CMK (cell line): Measurements from ENCODE around the gene USP5.
"Not testable (repeated sequence)": the region's sequence is repeated elsewhere in the genome, so short reads cannot be mapped to it uniquely, and the experiment has no call there.

Source experiments
- DNase-seq: peaks from one replicate; pipeline ENCODE4 v3.0.0-alpha.2; 2010; ENCODE audit warnings: low read depth

The USP5 gene

DNA sequence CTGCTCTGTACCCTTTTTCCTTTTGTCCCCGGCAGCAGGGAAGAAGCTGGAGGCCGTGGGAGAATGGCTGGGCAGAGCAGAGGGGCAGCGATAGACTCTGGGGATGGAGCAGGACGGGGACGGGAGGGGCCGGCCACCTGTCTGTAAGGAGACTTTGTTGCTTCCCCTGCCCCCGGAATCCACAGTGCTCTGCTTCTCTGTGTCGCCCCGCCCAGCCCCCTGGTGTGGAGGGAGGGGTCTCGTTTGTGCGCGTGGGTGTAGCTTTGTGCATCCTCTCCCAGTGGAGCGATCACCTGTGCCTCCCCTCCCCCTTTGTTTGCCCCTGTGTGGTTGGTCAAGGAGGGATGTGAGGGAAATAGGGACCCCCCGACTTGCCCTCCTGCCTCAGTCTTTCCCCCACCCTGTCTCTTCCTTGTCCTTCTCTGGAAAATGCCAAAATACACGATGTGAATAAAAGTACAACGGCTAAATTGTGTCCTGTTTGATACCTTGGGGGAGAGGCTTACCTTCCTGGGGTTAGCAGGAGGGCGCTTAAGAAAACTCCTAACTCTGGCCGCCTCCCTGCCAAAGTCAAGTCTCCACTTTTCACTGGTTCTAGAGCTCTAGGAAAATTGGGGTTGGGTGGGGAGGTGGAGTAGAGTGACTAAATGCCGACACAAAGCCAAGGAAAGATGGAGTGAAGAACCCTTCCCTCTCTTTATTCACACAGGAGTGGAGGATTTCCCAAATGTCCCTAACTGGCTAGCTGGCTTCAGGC lies 14.4 kb downstream of the USP5 start:
- no peak for DNase-seq

DNA sequence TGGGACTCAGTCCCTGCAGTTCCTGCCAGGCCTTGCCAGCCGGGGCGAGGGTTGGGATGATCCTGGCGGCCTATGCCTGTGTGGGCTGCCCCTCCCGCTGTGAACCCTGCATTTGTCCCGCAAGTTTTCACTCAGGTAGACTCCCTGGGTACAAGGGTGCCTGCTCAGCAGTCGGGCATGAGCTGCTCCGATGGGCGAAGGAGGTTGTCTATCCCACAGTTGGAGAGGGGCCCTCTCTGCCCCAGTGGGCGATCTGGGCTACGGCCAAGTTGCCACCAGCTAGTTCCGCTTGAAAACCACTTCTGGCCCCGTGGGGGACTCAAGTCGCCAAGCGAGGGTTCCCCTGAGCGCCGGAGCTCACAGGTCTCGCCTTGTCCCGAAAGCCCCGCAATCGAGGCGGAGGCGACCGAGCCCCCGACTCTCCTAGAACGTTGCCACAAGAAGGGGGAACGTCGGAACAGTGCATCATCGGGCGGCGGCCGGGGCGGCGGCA lies 15.0 kb downstream of the USP5 start:
- DNase-seq: no peak

DNA sequence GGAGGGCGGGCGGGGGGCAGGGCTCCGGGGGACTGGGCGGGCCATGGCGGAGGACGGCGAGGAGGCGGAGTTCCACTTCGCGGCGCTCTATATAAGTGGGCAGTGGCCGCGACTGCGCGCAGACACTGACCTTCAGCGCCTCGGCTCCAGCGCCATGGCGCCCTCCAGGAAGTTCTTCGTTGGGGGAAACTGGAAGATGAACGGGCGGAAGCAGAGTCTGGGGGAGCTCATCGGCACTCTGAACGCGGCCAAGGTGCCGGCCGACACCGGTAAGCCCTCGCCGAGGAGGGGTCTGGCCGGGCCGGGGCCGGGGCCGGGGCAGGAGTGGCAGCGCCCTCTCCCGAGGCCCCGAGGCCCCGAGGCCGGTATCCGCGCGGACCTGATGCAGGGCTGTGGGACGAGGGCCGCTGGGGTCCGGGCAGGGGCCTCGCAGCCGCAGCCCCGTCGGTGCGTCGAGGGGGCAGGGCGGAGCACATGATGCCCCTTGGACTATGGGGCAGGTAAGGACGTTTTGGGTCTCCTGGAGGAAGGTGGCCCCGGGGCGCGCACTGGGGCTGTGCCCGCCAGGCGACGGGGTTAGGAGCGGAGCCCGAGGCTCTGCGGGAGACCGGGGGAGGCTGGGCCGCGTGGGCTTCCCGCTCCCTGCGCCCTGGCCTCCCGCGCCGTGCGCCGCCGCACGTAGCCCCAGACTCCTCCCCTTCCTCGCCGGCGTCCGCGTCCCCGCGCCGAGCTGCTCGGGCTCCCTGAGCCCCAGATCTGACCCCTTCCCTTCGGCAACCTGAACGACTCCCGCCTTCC lies 15.7 kb downstream of the USP5 start, which contains the start of gene TPI1:
Gene TPI1 (plus strand): TSS at position 119 of the 798 bp plus-strand sequence. CDS start 36 bp downstream, at position 155.
- no peak for DNase-seq

DNA sequence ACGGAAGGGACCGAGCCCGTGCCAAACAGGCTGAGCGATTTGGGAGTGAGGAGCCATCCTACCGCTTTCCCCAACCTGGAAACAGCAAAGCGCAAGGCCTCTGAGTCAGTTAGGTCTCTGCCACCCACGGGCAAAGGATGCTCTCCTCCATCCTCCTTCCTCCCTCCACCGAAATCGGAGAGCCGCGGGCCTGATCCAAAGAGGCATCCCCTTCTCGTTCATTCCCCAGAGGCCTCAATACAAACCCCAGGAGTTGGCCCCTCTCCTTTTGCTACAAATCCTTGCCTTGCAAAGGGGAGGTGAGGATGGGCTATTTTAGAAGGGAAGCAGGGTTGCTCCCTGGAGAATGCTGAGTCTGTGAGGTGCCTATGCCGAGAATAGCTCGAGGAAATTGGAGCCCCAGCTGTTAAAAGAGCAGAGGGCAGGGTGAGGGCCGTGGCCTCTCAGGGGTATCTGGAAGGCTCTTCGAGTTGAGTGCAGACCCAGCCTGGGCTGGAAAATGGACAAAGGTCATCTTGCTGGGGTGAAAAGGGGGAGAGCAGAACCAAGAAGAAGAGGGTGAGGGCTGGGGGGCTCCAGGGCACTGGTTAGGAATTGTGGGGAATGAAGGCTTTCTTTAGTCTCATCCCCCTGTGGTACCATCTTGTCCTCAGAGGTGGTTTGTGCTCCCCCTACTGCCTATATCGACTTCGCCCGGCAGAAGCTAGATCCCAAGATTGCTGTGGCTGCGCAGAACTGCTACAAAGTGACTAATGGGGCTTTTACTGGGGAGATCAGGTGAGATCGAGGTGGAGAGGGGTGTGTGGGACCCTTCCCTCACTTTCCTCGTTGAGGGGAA lies 16.5 kb downstream of the USP5 start:
- DNase-seq: no peak

DNA sequence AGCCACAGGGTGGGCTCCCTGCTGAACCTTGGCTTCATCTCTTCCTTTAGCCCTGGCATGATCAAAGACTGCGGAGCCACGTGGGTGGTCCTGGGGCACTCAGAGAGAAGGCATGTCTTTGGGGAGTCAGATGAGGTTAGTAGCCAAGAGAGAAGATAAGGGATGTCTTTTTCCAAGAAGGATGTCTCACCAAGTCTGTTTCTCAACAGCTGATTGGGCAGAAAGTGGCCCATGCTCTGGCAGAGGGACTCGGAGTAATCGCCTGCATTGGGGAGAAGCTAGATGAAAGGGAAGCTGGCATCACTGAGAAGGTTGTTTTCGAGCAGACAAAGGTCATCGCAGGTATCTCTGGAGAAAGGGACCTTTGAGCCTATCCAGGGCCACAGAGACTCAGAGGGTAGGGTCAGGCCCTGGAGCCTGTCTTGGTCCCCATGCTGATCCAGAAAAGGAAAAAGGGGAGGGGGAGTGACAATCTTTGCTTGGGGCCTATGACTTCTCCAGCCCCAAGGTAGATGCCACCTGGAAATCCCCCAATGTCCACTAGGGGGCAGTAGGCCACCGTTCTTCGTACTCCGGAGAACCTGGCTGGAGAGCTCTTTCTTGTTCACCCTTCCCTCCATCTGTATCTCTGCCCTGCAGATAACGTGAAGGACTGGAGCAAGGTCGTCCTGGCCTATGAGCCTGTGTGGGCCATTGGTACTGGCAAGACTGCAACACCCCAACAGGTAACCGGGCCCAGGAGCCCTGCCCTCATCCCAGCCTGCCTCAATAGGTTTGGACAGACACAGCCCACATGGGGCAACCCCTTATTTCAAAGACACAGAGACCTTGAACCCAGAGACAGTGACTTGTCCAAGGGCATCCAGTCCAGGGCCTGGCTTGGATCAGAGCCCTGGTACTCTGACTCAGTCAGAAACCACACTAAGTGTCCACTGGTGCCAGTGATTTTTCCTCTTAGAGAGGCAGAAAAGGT lies 17.4 kb downstream of the USP5 start:
- DNase-seq: no peak

DNA sequence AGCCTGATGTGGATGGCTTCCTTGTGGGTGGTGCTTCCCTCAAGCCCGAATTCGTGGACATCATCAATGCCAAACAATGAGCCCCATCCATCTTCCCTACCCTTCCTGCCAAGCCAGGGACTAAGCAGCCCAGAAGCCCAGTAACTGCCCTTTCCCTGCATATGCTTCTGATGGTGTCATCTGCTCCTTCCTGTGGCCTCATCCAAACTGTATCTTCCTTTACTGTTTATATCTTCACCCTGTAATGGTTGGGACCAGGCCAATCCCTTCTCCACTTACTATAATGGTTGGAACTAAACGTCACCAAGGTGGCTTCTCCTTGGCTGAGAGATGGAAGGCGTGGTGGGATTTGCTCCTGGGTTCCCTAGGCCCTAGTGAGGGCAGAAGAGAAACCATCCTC lies 18.4 kb downstream of the USP5 start:
- DNase-seq: not testable (repeated sequence)

DNA sequence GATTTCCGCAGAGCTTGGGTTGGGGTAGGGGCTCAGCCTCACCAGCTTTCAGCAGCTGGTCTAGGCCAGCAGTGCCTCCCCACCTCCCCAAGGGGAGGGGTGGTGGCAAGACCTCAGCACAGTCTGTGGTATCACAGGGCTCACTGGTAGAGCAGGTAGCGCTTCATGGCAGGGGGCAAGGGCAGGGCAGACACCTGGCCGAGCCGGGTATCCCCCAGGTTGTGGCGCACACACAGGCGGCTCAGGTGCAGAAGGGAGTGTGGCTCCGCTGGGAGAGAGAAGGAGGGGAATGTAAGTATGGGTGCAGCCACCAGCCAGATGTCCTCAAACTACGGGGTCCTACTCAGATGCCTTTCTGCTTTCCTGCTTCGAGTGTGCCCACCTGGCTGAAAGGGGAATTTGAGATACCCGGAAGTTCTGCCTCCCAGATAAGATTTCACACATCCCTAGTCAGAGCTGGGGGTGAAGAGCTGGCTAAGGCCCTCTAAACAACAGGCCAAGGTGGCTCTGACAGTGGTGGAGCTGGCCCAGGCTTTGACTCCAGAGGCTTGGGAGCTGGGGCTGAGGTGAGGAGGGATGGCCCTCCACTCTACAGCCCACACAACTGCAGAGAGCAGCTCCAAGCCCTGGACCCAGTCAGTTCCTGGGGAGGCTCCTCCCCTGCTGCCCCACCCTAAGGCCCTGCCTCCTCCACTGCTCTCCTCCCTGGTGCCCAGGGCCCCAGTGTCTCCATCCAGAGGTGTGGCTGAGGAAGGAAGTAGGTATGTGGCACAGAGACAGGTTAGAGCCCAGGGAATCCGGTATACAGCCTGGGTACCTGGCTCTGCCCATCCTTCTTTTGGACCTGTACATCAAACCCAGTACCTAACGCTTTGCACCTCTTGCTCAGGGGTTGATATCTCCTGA lies 19.4 kb downstream of the USP5 start:
- no peak for DNase-seq

DNA sequence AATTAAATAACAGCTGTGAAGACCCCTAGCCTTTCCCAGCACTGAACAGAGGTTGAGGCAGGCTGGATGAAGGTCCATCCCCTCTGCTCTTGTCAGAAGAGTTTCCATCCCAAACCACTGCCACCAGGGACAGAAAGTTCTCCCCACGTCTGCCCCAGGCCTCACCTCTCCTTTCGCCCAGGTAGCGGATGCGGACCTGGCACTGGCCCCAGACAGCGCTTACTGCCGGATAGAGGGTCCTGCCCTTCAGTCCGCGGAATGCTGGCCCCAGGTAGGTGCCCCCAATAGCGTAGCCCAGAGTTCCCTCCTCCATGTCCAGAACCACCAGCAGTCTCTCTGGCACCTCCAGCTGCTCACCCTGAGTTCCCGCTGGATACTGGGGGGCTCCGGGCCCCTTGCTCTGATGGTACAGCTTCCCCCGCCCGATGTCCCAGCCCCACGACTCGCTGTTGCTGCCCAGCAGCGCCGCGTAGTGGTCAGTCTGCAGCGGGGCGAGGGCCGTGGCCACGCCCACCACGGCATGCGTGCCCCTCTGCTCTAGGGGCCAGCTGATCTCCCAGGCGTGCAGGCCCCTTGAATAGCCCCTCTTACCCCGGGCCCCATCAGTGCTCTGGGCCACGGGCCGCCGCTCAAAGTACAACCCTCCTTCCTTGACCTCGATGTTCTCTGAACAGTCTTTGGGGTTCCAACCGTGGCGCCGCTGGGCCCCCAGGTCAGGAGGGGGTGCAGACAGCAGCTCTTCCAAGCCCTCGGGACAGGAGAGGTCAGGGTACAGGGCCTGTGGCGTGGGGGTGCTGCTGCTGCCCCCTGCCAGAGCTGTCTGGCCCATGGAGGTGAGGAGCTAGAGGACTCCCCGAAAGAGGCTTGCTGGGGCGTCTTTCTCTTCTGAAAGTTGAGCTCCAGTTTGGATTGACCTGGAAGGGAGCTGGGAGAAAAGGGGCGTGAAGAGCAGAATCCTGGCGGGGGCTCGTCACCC lies 20.4 kb downstream of the USP5 start:
- no peak for DNase-seq

DNA sequence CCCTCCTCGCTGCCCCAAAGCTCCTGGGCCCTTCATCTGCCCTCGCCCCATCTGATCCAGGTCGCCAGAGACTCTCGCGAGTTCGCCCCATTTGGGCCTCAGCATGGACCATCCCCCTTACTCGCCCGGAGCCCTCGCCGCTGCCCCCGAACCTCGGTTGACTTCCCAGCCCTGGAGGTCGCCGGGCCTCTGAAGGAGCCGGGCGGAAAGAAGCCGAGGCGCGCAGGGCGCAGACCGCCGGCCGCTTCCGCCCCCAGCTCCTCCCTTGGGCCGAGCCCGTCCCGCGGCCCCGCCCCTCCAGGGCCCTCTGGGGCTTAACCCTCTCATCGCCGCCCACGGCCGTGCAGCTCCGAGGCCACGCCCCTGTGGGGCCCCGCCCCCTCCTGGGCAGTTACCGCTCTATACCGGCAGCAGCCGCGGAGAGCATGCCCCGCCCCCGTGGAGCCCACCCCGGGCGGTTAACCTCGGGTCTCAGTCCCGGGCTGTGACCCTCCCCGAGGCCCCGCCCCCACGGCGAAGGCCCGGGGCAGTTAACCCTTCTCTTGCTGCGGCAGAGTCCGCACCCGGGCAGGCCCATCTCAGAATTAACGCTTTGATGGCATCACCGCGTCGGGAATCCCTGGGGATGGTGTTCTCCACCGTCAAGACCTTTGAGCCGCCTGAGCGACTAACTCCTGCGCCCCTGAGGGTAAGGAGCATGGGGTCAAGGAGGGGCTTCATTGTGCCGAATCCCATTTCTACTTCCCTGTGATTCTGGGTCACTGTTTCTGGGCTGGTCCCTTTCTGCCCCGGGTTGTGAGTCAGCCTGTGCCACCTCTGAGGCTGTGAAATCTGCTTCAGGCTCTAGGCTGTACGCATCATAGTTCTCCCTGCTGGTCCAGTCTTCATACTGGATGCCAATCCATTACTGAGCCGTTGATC lies 21.4 kb downstream of the USP5 start, which contains the start of gene SPSB2:
Gene SPSB2 (minus strand): TSS at position 210 of the 921 bp plus-strand sequence. CDS start 402 bp downstream, outside the sequence.
- DNase-seq: peak; percentile 96

DNA sequence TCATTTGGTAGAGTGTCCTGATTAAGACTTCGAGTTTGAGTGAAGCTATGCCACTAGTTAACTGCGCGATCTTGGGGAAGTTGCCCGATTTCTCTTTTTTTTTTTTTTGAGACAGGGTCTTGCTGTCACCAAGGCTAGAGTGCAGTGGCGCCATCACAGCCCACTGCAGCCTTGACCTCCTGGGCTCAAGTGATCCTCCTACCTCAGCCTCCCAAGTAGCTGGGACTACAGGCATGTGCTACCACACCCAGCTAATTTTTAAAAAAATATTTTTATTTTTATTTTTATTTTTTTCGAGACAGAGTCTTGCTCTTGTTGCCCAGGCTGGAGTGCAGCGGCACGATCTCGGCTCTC lies 22.0 kb downstream of the USP5 start:
- DNase-seq: not testable (repeated sequence)

DNA sequence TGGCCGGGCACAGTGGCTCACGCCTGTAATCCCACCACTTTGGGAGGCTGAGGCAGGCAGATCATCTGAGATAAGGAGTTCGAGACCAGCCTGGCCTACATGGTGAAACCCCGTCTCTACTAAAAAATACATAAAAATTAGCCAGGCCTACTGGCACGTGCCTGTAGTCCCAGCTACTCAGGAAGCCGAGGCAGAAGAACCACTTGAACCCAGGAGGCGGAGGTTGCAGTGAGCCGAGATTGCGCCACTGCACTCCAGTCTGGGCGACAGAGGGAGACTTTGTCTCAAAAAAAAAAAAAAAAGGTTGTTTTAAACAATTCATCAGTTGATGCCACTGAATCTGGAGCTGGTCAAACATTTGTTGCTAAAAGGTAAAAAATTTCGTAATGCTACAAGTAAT lies 27.9 kb downstream of the USP5 start:
- not testable (repeated sequence) for DNase-seq

DNA sequence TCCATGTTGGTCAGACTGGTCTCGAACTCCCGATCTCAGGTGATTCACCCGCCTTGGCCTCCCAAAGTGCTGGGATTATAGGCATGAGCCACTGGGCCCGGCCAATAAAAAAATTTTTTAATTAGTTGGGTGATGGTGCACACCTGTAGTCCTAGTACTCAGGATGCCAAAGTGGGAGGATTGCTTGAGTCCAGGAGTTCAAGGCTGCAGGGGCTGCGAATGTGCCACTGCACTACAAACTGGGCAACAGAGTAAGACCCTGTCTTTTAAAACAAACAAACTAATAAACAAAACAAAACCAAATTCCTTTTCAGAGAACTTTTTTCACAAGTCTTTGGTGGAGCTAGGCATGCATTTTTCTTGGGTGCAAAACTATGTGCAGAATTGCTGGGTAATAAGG lies 31.3 kb downstream of the USP5 start:
- no peak for DNase-seq

DNA sequence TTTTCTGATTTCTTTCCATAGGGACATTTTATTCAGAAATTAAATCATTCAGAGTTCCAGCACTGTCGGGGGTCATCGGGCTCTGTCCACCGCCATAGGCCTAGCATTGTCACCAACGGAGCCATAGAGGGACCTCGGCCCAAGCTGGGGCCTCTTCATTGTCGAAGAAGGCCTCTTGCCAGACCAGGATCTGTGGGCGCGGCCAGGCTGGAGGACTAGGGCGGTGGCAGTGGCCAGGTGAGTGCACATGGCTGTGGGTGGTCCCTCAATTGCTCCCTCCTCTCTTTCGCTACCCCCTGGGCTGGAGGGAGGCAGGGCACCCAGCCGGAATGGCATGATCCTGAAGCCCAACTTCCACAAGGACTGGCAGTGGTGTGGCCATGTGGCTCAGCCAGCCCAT lies 31.7 kb downstream of the USP5 start:
- DNase-seq: no peak

DNA sequence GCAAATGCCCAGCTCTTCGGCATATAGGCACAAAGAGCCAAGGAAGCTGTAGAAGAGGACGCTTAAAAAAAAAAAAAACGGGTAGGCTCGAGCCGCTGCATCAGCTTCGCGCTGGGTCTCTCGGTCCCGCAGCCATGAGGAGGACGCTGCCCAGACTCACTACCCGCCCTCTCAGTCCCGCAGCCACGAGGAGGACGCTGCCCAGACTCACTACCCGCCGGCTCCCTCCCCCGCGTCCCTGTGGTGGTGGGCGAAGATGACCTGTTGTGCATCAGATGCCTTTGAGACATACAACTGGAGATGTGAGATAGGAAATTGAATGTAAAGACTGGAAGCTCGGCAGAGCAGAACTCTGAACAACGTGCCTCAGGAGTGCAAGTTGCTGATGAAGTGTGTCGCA lies 32.6 kb downstream of the USP5 start:
- no peak for DNase-seq

DNA sequence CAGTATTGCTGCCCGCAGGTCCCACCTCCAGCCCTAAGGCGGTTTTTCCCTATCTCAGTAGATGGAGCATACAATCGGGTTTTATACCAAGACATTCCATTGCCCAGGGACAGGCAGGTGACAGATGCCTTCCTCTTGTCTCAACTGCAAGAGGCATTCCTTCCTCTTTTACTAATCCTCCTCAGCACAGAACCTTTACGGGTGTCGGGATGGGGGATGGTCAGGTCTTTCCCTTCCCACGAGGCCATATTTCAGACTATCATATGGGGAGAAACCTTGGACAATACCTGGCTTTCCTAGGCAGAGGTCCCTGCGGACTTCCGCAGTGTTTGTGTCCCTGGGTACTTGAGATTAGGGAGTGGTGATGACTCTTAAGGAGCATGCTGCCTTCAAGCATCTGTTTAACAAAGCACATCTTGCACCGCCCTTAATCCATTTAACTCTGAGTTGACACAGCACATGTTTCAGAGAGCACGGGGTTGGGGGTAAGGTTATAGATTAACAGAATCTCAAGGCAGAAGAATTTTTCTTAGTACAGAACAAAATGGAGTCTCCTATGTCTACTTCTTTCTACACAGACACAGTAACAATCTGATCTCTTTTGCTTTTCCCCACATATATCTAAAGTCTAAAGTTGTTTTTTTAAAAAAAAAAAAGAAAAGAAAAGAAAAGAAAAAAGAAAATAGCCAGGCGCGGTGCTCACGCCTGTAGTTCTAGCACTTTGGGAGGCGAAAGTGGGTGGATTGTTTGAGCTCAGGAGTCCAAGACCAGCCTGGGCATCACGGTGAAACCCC lies 34.5 kb downstream of the USP5 start:
- not testable (repeated sequence) for DNase-seq

DNA sequence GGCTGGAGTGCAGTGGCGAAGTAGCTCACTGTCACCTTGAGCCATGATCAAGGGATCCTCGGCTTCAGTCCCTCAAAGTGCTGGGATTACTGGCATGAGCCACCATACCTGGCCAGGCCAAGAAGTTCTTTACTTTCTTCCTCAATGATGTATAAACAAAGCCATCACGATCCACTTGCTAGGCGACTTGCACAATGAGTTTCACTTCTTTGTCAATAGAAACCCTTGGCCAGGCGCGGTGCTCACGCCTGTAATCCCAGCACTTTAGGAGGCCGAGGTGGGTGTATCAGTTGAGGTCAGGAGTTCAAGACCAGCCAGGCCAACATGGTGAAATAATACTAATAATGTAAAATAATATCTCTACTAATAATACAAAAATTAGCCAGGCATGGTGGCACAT lies 35.5 kb downstream of the USP5 start:
- no peak for DNase-seq

DNA sequence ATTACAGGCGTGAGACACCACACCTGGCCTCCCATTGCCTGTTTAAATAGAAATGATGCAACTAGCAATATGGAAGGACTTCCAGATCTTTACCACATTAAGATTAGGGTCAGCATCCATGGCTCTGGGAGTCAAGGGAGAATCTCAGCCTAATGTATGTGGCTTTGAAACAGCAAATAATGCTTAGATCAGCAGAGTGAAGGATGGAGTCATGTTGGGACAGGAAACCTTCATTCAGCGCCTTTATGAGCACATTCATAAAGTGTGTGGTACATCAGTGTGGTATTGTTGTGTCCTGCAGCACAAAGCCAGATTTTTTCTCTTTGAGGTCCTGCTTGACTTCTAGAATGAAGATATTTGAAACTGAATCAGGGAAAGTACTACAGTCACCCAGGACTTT lies 36.4 kb downstream of the USP5 start:
- no peak for DNase-seq
